Posterior vena cava (tissue), 2 donors: ENCODE measurements around the gene TPGS1. TPM values are rescaled to one million over a fixed set of nuclear protein-coding genes. Genes with fewer than 3 reads are reported as not detected.

Experiments
- DNase-seq: peaks from one replicate; pipeline ENCODE4 v3.0.0-alpha.2; 2020; ENCODE audit warnings: low spot score
- intact Hi-C, 2 donors: fragments of 100-400 bp; cut with DNase I; formaldehyde crosslinking; loops; one replicate each; pipeline versions ENCODE4 v1.14.1 to v1.14.2; 2022 to 2023
- total RNA-seq, 2 donors: library from RNA; stranded (reverse); fragmentation: NEBNext Ultra II Directional; extraction: Animal tissue kit (Norgen Biotek cat#: 25700); gene quantifications; one replicate each; pipeline ENCODE4 v1.2.1, GENCODE V29; 2021
- donor health status: DM: yes; HTN: yes; CAD: no.
- donor health status: DM: yes; HTN: yes; CAD: no.

TPGS1 gene
- total RNA-seq, 2 donors from 2014 or later: 21.0 to 21.2 TPM

- intact Hi-C loops: no loop called here
- DNase-seq: no peak
These were observed 13.7 kb upstream of the TPGS1 start for GRCh38 chr19:493391-494170.

GRCh38 chr19:494171-495080, 12.9 kb upstream of the TPGS1 start:
- intact Hi-C loops: no loop called here
- DNase-seq: no peak

- intact Hi-C loops: no loop called here
- no peak for DNase-seq
These were observed 12.3 kb upstream of the TPGS1 start for GRCh38 chr19:495081-495401.

GRCh38 chr19:495402-496111, 11.7 kb upstream of the TPGS1 start:
- no peak for DNase-seq

GRCh38 chr19:496112-496665, 11.1 kb upstream of the TPGS1 start, which contains the start of gene MADCAM1:
Gene MADCAM1 (plus strand): TSS chr19:496486. CDS start chr19:496500, 14 bp downstream.
- no peak for DNase-seq
- intact Hi-C loops: no loop called here

More at GRCh38 chr19:495402-496111, 11.7 kb upstream of the TPGS1 start:
- intact Hi-C loops: no loop called here

GRCh38 chr19:496986-497385, 10.3 kb upstream of the TPGS1 start:
- DNase-seq: no peak
- intact Hi-C loops: no loop called here

- no peak for DNase-seq
These were observed 9.8 kb upstream of the TPGS1 start for GRCh38 chr19:497491-497868.

GRCh38 chr19:497869-498510, 9.3 kb upstream of the TPGS1 start:
- DNase-seq: no peak
- intact Hi-C loops: no loop called here

More at GRCh38 chr19:497491-497868, 9.8 kb upstream of the TPGS1 start:
- intact Hi-C loops: no loop called here

- no peak for DNase-seq
- intact Hi-C loops: no loop called here
These were observed 8.8 kb upstream of the TPGS1 start for GRCh38 chr19:498511-498891.

GRCh38 chr19:498977-499623, 8.2 kb upstream of the TPGS1 start:
- no peak for DNase-seq
- intact Hi-C loops: no loop called here

GRCh38 chr19:501646-502045, 5.7 kb upstream of the TPGS1 start:
- DNase-seq: no peak
- intact Hi-C loops: no loop called here

- intact Hi-C loops: no loop called here
- DNase-seq: no peak
These were observed 2.7 kb upstream of the TPGS1 start for GRCh38 chr19:504616-505015.

GRCh38 chr19:506404-507285, 652 bp upstream of the TPGS1 start:
- peak; percentile 99 for DNase-seq
- intact Hi-C loops: no loop called here

- DNase-seq: no peak
- intact Hi-C loops: no loop called here
These were observed 1.2 kb downstream of the TPGS1 start for GRCh38 chr19:508204-509150.

- peak; percentile 95 for DNase-seq
- intact Hi-C loops: no loop called here
These were observed 3.4 kb downstream of the TPGS1 start for GRCh38 chr19:510606-511100.

GRCh38 chr19:511101-511851, 4.0 kb downstream of the TPGS1 start:
- intact Hi-C loops: no loop called here
- DNase-seq: no peak
